GM21619 (cell line): ENCODE measurements around the gene UBE4A.

Experiments
- ATAC-seq: cut with Tn5 transposase; IDR thresholded peaks from one replicate; pipeline ENCODE4 v1.9.1; 2021; ENCODE audit not compliant: unreplicated experiment

UBE4A gene

GRCh38 chr11:118435893-118436624 lies 76.7 kb downstream of the UBE4A start, which contains the start of gene KMT2A:
TSS of gene KMT2A (plus strand) at chr11:118436492. CDS start at chr11:118436513, 21 bp downstream.
- peak; percentile 48 for ATAC-seq

DNA sequence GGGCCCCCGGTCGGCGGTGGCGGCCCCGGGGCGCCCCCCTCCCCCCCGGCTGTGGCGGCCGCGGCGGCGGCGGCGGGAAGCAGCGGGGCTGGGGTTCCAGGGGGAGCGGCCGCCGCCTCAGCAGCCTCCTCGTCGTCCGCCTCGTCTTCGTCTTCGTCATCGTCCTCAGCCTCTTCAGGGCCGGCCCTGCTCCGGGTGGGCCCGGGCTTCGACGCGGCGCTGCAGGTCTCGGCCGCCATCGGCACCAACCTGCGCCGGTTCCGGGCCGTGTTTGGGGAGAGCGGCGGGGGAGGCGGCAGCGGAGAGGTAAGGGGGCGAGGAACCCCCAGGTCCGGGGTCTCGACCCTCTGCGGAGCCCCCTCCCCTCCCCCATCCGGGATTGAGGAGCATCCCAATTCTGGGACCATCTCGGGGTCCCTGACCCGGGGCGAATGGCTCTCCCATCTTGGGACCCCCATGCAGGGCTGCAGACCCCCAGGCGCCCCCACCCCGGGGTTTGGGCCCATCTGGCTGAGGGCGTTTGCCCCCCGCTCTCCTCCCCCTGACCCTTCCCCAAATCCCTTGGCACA lies 77.3 kb downstream of the UBE4A start:
- peak; percentile 4 for ATAC-seq

DNA sequence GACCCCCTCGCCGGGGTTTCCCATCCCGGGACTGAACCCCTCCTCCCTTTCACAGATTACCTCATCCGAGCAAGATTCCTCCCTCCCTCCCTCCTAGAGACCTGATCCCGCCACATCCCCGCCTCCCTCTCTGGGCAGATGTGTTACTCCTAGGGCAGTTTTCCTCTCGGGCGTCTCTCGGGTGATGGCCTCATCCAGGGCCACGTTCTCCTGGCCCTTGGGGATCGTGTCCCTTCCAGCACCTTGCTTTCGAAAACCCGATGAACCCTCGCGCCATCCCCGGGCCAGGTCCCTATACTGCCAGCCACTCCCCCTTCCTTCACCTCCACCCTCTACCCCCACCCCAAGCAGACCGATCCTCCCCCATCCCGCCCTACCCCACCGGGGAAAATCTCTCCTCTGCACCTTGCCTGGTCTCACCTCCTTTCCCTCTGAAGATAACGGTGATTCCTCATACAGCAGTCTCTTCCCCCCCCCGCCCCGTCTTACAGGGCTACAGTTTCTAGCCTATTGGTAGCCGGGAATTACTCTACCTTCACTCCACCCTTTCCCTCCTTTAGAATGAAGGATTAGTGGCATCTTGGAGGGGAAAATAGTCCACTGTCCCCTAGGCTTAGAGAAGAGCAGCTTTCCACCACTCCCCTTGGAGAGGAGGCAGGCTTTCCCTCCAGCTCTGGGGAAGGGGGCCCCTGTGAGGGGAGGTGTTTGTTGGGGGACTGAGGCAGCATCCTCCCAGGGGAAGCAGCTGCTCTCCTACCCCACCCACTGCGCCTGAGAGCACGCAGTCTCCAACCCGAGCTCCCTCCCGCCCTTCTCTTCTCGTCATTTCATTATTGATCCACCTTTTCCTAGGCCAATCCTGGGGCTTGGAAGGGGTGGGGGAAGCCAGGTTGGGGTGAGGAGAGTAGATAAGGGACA lies 78.1 kb downstream of the UBE4A start:
- ATAC-seq: no peak

DNA sequence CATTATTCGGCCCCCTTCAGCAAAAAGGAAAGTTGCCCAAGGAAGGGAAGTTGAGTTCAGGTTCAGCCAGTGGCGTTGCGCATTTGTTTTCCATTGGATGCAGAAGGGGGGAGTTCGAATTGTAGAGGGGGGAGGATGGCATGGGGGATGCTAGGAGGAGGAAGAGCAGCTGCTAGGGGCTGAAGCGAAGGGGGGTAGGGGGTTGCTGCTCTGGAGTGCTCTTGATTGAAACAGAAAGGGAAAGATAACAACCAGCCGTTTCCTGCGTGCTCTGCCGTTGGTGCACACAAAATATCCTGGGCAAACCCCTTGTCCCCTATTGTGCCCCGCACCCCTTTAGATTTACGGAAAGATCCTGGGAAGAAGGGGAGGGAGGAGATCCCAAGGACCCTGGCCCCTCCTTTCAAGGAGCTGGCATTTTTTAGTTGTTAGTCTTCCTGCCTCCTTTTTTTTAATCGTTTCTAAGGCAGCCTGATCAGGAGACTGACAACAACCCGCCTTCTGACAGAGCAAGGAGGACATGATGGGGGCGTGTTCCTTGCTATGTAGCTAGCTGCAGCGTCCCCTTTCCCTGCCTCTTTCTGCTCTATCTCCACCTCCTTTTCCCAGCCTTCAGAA lies 79.0 kb downstream of the UBE4A start:
- ATAC-seq: no peak

GRCh38 chr11:118439646-118440045 lies 80.2 kb downstream of the UBE4A start:
- ATAC-seq: no peak

DNA sequence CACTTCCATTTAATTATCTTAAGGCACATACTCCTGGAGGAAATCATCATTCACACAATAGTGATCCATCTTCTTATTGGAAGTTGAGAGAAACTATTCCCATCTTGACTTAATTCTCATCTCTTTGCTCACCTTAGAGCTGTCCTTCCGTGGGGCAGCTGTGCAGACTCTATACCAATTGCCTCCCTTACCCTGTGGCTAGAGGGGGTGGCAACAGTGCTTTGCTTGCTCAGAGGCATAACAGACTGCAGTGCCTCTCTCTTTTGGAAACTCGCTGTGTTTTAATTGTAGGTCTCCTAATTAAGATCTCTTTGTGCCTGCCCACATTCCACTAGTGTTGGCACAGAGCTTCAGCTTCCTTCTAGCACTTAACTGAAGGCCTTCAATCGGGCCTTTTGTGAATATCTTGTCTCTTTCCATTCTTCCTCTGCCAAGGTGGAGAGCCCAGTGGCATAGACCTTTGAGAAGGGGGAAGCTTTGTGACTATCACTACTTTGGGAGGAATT lies 82.4 kb downstream of the UBE4A start:
- ATAC-seq: no peak

DNA sequence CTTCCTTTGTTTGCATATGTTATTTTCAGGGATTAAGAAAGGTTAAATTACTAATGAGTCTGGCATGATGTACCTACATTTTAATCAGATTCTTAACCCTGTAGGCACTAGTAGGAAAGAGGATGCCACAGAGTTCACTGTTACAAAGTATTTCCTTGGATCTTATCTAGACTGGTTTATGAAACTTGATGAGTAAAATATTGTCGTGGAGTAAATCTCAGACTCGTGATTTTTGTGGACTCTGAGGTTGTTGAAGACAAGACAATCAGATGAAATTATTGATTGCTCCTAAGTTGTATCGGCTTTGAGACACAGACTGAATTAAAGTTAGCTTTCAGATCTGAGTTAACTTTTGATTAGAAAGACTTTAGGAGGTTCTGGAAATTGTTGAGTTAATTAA lies 82.9 kb downstream of the UBE4A start:
- no peak for ATAC-seq

DNA sequence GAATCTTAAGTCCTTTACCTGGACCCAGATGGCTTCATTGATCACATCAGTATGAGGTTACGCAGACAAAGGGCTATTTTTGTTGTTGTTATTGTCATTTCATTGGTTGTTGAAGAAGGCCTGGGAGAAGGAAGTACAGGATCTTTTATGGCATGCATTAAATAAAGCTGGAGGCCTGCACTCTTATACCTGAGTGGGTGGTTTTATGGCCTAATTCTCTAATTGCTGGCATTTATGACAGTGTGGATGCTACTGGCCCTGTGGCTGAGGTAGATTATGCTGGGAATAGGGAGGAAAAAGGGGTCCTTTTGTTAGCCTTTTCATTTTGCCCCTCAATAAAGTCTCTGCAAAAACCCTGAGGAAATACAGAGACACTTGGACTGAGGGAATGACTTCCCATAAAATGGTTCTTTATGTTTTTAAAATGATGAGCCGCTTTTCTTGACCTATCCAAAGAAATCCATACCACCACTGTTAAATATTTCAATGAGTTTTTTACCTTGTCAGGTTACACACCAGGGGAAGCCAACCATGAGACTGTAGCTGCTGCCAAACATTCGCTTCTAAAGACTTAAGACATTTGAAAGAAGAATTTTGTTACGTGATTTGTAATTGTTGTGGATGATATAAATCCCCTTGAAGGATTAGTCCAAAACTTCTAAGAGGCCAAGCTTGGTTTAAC lies 83.6 kb downstream of the UBE4A start:
- no peak for ATAC-seq

GRCh38 chr11:118443590-118444218 lies 84.3 kb downstream of the UBE4A start:
- ATAC-seq: no peak

- ATAC-seq: no peak
Measured at GRCh38 chr11:118447423-118447822, 88.0 kb downstream of the UBE4A start.

DNA sequence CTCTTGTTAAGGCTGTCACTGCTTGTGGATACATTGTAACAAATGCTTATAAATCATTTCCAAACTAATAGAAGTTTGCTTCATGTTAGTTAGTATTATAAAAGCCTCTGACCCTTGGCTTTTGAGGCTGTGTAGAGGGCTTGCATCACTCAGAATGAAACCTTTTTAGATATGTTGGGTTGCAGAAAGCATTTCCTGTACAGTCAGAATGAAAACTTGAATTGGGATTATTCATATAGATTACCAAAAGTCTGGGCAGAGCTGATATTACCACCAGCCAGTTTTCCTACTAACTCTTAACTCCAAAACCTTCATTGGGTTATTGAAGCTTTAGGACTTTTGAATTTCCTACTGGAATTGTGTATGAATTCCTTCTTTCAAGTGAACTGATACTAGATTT lies 88.9 kb downstream of the UBE4A start:
- peak; percentile 81 for ATAC-seq
